WERI-Rb-1 (cell line): ENCODE measurements around the gene EYA3.
"Not testable (repeated sequence)": the region's sequence is repeated elsewhere in the genome, so short reads cannot be mapped to it uniquely, and the experiment has no call there.

Source experiments
- DNase-seq: peaks from one replicate; pipeline ENCODE4 v3.0.0-alpha.2; 2020
- H3K27ac ChIP-seq: fragments of 250-450 bp; sonication (Bioruptor Pico); 2 replicates; pipeline ENCODE4 v1.5.1; 2020; ENCODE audit warnings: mild to moderate bottlenecking, moderate library complexity
- H3K27me3 ChIP-seq: fragments of 250-450 bp; sonication (Bioruptor Pico); 2 replicates; pipeline ENCODE4 v1.5.1; 2021; ENCODE audit warnings: mild to moderate bottlenecking, low read depth, moderate library complexity; ENCODE audit not compliant: insufficient read depth, severe bottlenecking
- H3K36me3 ChIP-seq: fragments of 250-450 bp; sonication (Bioruptor Pico); 2 replicates; pipeline ENCODE4 v1.5.1; 2020; ENCODE audit warnings: mild to moderate bottlenecking, moderate library complexity
- H3K4me3 ChIP-seq: 2 replicates; pipeline ENCODE4 v1.5.1; 2011; ENCODE audit warnings: low read depth, mild to moderate bottlenecking, control low read depth, low read length
- H3K9me3 ChIP-seq: fragments of 250-450 bp; sonication (Bioruptor Pico); 2 replicates; pipeline ENCODE4 v1.5.1; 2021; ENCODE audit warnings: mild to moderate bottlenecking, moderate library complexity; ENCODE audit not compliant: severe bottlenecking
- CTCF ChIP-seq: IDR thresholded peaks from 2 replicates; pipeline ENCODE4 v1.5.1; 2011; ENCODE audit warnings: low read depth, mild to moderate bottlenecking, control low read depth, inconsistent platforms, low read length

Gene EYA3

GRCh38 chr1:27999055-27999454 is 89.4 kb downstream of the EYA3 start:
- H3K4me3 ChIP-seq = no peak overlapping the region
- no peaks in the 10 kb centered on the region for H3K27me3 ChIP-seq
- TF ChIP-seq CTCF = no peak
- no peak for DNase-seq
- no peaks in the 10 kb centered on the region for H3K9me3 ChIP-seq
- peaks cover 31% of the 10 kb centered on the region for H3K36me3 ChIP-seq
- no peak overlapping the region for H3K27ac ChIP-seq

- H3K9me3 ChIP-seq, DNase-seq, H3K27me3 ChIP-seq, H3K27ac ChIP-seq, H3K4me3 ChIP-seq: not testable (repeated sequence)
- H3K36me3 ChIP-seq = peaks cover 51% of the 10 kb centered on the region
These were observed 93.9 kb downstream of the EYA3 start for GRCh38 chr1:27994526-27994925.

GRCh38 chr1:27994060-27994459 is 94.3 kb downstream of the EYA3 start:
- H3K36me3 ChIP-seq = peaks cover 48% of the 10 kb centered on the region
- no peak overlapping the region for H3K27ac ChIP-seq
- peak; percentile 18 for DNase-seq
- no peak overlapping the region for H3K4me3 ChIP-seq
- no peak for TF ChIP-seq CTCF
- H3K27me3 ChIP-seq = no peaks in the 10 kb centered on the region
- no peaks in the 10 kb centered on the region for H3K9me3 ChIP-seq

GRCh38 chr1:27993241-27993640 is 95.2 kb downstream of the EYA3 start:
- no peak for TF ChIP-seq CTCF
- DNase-seq = no peak
- Histone ChIP-seq H3K27ac (no peak overlapping the region), H3K36me3 (peaks cover 48% of the 10 kb centered on the region), H3K9me3 (no peaks in the 10 kb centered on the region), H3K27me3 (no peaks in the 10 kb centered on the region), H3K4me3 (no peak overlapping the region)

GRCh38 chr1:27992276-27992675 is 96.1 kb downstream of the EYA3 start:
- DNase-seq = no peak

GRCh38 chr1:27990920-27991537 is 97.4 kb downstream of the EYA3 start:
- Histone ChIP-seq H3K9me3 (no peaks in the 10 kb centered on the region), H3K27ac (no peak overlapping the region), H3K4me3 (no peak overlapping the region), H3K27me3 (no peaks in the 10 kb centered on the region), H3K36me3 (peaks cover 36% of the 10 kb centered on the region)
- no peak for DNase-seq
- no peak for TF ChIP-seq CTCF

More at GRCh38 chr1:27992276-27992675, 96.1 kb downstream of the EYA3 start:
- no peak overlapping the region for H3K27ac ChIP-seq
- H3K9me3 ChIP-seq = no peaks in the 10 kb centered on the region
- no peak overlapping the region for H3K4me3 ChIP-seq
- peaks cover 48% of the 10 kb centered on the region for H3K36me3 ChIP-seq
- no peak for TF ChIP-seq CTCF
- H3K27me3 ChIP-seq = no peaks in the 10 kb centered on the region
